ENCODE results near the gene ARPP19.
A peak's percentile ranks its signal among the peaks of the same experiment; 100 is the strongest.

ARPP19 gene, protein sequence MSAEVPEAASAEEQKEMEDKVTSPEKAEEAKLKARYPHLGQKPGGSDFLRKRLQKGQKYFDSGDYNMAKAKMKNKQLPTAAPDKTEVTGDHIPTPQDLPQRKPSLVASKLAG

DNA sequence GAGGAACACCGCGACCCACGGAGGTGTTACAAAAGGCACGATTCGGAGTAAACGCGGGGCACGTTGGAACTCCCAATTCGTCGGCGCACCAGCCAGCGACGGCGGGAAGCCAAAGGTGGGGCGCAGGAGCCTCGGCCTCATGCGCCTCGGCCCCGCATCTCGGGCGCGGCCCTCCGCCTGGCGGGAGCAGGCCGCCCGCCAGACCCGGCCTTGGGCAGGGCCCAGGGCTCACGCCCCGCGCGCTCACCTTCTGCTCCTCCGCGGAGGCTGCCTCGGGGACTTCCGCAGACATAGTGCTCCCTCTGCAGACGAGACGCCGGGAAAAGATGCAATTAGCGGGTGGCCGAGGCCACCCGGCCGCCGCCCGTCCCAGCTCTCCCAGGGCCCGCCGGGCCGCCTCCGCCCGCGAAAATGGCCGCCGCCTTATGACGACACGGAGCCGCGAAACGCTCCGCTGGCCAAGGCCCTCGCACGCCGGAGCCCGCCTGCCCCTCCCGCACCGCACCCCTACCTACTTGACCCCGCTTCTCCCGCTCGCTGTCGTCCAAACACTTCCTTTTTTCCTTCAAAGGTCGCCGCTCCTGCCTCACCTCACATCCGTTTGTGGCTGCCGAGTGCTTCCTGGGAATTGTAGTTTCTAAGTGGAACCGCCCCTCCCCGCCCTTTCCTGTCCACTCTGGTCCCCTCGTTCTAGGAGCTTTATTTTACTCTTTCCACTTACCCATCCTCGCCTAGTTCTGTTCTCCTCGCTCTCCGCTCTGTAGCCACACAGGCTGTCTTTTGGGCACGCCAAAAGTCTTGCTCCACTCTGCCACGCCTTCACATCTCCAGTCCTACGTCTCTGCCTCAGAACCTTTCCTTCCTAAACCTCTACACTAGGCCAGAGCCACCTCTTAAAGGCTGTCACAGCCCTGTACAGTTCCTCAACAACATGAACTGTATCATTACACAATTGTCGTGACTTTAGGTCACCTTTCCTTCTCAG is at the start of gene ARPP19:
Gene ARPP19, minus strand, starts transcription at position 430 of the 985 bp plus-strand sequence. Its CDS starts 138 bp downstream, at position 292.
- Histone ChIP-seq H3K4me3 (ENCODE audit: low read depth, low read length) (peak within 1 kb of the TSS; percentile 92), H3K36me3 (ENCODE audit: control insufficient read depth, insufficient read depth, low read length) (no peaks in the 10 kb centered on the region), H3K27me3 (ENCODE audit: control insufficient read depth, insufficient read depth, low read length) (no peaks in the 10 kb centered on the region), H3K27ac (peak within 1 kb of the TSS; percentile 89), H2AFZ (peak within 1 kb of the TSS; percentile 71), H3K79me2 (peaks cover 11% of the 10 kb centered on the region), H3K9me3 (ENCODE audit: control insufficient read depth, low read length) (no peaks in the 10 kb centered on the region), H3K4me2 (ENCODE audit: low read length) (peak within 1 kb of the TSS; percentile 95), H3K9ac (peak within 1 kb of the TSS; percentile 91), H3K4me1 (peaks cover 4% of the 10 kb centered on the region)
- TF ChIP-seq, protein P1, sequence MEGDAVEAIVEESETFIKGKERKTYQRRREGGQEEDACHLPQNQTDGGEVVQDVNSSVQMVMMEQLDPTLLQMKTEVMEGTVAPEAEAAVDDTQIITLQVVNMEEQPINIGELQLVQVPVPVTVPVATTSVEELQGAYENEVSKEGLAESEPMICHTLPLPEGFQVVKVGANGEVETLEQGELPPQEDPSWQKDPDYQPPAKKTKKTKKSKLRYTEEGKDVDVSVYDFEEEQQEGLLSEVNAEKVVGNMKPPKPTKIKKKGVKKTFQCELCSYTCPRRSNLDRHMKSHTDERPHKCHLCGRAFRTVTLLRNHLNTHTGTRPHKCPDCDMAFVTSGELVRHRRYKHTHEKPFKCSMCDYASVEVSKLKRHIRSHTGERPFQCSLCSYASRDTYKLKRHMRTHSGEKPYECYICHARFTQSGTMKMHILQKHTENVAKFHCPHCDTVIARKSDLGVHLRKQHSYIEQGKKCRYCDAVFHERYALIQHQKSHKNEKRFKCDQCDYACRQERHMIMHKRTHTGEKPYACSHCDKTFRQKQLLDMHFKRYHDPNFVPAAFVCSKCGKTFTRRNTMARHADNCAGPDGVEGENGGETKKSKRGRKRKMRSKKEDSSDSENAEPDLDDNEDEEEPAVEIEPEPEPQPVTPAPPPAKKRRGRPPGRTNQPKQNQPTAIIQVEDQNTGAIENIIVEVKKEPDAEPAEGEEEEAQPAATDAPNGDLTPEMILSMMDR (IDR thresholded peaks at IDR 0.05) = no peak

DNA sequence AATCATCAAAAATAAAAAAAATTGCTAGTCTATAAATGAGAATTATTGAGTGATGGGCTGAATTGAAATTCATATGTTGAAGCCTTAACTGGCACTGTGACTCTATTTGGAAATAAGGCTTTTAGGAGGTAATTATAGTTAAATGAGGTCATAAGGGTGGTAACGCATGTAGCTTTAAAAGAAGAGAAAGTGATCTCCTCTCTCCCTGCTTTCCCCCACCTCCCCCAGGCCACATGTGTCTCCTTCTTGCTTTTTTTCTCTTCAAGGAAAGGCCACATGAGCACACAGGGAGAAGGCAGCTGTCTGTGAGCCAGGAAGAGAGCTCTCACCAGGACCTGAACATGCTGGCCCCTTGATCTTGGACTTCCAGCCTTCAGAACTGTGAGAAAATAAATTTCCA is 48.2 kb upstream of the ARPP19 start:
- Histone ChIP-seq H3K4me3 (ENCODE audit: low read depth, low read length) (no peak overlapping the region), H3K79me2 (no peaks in the 10 kb centered on the region), H3K27ac (no peak overlapping the region), H3K36me3 (ENCODE audit: control insufficient read depth, insufficient read depth, low read length) (no peaks in the 10 kb centered on the region), H3K9me3 (ENCODE audit: control insufficient read depth, low read length) (no peaks in the 10 kb centered on the region), H3K27me3 (ENCODE audit: control insufficient read depth, insufficient read depth, low read length) (no peaks in the 10 kb centered on the region), H2AFZ (no peak overlapping the region), H3K9ac (no peak overlapping the region), H3K4me2 (ENCODE audit: low read length) (no peak overlapping the region), H3K4me1 (no peaks in the 10 kb centered on the region)
- TF ChIP-seq, protein P1 (IDR thresholded peaks at IDR 0.05) = no peak

DNA sequence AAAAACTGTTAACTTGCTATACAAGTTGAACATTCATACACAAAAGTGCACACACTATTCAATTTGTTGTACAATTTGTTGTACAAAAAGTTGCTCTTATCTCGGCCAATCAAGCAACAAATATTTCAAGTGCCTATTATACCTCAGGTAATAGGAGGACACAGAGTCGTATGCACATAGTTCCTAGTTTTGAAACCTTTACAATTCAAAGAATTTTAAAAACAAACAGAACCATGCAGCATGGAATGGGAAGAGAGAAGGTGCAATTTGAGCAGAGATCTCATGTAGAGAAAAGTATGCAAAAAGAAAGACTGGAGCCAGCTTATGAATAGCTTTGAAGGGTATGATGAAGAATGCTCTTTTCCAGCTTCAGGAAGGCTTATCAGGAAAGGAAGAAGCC is 46.5 kb upstream of the ARPP19 start:
- TF ChIP-seq, protein P1 (IDR thresholded peaks at IDR 0.05) = no peak
- Histone ChIP-seq H3K4me1 (no peaks in the 10 kb centered on the region), H3K4me3 (ENCODE audit: low read depth, low read length) (no peak overlapping the region), H3K27me3 (ENCODE audit: control insufficient read depth, insufficient read depth, low read length) (no peaks in the 10 kb centered on the region), H3K36me3 (ENCODE audit: control insufficient read depth, insufficient read depth, low read length) (no peaks in the 10 kb centered on the region), H3K4me2 (ENCODE audit: low read length) (no peak overlapping the region), H3K9me3 (ENCODE audit: control insufficient read depth, low read length) (no peaks in the 10 kb centered on the region), H3K79me2 (no peaks in the 10 kb centered on the region), H3K9ac (no peak overlapping the region), H2AFZ (no peak overlapping the region), H3K27ac (no peak overlapping the region)

DNA sequence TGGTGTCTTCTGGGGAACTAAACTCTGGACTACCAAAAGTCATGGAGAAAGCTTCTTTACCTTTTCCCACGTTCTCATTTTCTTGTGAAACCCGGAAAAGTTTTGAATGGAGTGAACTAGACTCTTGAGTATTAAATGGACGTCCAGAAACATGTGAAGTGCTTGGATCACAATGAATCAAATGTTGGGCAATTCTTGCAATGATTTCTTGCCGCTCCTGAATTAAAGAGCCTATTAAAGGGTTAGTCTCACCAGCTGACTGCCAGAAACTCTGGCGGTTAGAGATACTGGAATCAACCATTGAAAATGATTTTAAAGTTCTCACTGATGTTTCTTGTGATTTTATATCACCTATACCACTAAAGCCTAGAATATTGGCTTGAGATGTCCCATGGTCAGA is 40.8 kb upstream of the ARPP19 start:
- H3K36me3 ChIP-seq (ENCODE audit: control insufficient read depth, insufficient read depth, low read length) = no peaks in the 10 kb centered on the region
- H2AFZ ChIP-seq = no peak overlapping the region
- TF ChIP-seq, protein P1 (IDR thresholded peaks at IDR 0.05) = no peak
- no peaks in the 10 kb centered on the region for H3K4me1 ChIP-seq
- H3K9me3 ChIP-seq (ENCODE audit: control insufficient read depth, low read length) = no peaks in the 10 kb centered on the region
- H3K9ac ChIP-seq = no peak overlapping the region
- no peaks in the 10 kb centered on the region for H3K27me3 ChIP-seq (ENCODE audit: control insufficient read depth, insufficient read depth, low read length)
- no peak overlapping the region for H3K27ac ChIP-seq
- no peaks in the 10 kb centered on the region for H3K79me2 ChIP-seq
- H3K4me3 ChIP-seq (ENCODE audit: low read depth, low read length) = no peak overlapping the region
- H3K4me2 ChIP-seq (ENCODE audit: low read length) = no peak overlapping the region

Measured in parathyroid adenoma (tissue), 2 donors.